CD14-positive monocyte (primary cell): Measurements from ENCODE around the gene RPS8. TPM values are rescaled to one million over a fixed set of nuclear protein-coding genes. Genes with fewer than 3 reads are reported as not detected.

Source experiments
- DNase-seq, 3 donors: peaks; one replicate each; pipeline ENCODE4 v3.0.0-alpha.2; 2011 to 2022
- H2AFZ ChIP-seq: 2 replicates; pipeline ENCODE4 v1.6.0; 2012; ENCODE audit warnings: mild to moderate bottlenecking, low read depth, low read length, inconsistent platforms; ENCODE audit not compliant: insufficient read depth, poor library complexity, severe bottlenecking
- H3K27ac ChIP-seq, 2 donors: 1 replicate in 1 of 2; 2 replicates in 1 of 2; pipeline ENCODE4 v1.5.1; 2012 to 2013; ENCODE audit warnings: low read length in 2 of 2, control low read depth in 1 of 2, inconsistent platforms in 1 of 2, low read depth in 1 of 2, mild to moderate bottlenecking in 1 of 2
- H3K27me3 ChIP-seq, 2 donors: one replicate each; pipeline versions ENCODE4 v1.6.0 to v1.6.1; 2011 to 2013; ENCODE audit warnings: low read length in 2 of 2; ENCODE audit not compliant: control insufficient read depth in 2 of 2, insufficient read depth in 2 of 2
- H3K36me3 ChIP-seq, 2 donors: replicated peaks in 1 of 2; 1 replicate in 1 of 2; 2 replicates in 1 of 2; pipeline versions ENCODE4 v1.5.1 to v1.6.1; 2012 to 2013; ENCODE audit warnings: low read length in 2 of 2, control low read depth in 1 of 2, inconsistent platforms in 1 of 2, mild to moderate bottlenecking in 1 of 2; ENCODE audit not compliant: insufficient read depth in 2 of 2, control insufficient read depth in 1 of 2
- H3K4me1 ChIP-seq, 2 donors: 1 replicate in 1 of 2; 2 replicates in 1 of 2; pipeline versions ENCODE4 v1.5.1 to v1.6.1; 2012 to 2013; ENCODE audit warnings: low read length in 2 of 2, control low read depth in 1 of 2, inconsistent platforms in 1 of 2, mild to moderate bottlenecking in 1 of 2, moderate library complexity in 1 of 2; ENCODE audit not compliant: insufficient read depth in 2 of 2, control insufficient read depth in 1 of 2
- H3K4me2 ChIP-seq: replicated peaks from 2 replicates; pipeline ENCODE3; 2012; ENCODE audit warnings: low read length, moderate library complexity, mild to moderate bottlenecking; ENCODE audit not compliant: poor library complexity, severe bottlenecking; ENCODE audit errors: extremely low read depth
- H3K4me3 ChIP-seq, 3 experiments: fragments of 200-600 bp in 1 of 3; sonication (generic) in 1 of 3; replicated peaks in 1 of 3; 1 replicate in 2 of 3; 2 replicates in 1 of 3; pipeline ENCODE4 v1.5.1; 2011 to 2013; ENCODE audit warnings: low read length in 3 of 3, mild to moderate bottlenecking in 3 of 3, control low read depth in 2 of 3, low read depth in 2 of 3, inconsistent platforms in 1 of 3, moderate library complexity in 1 of 3
- H3K79me2 ChIP-seq: 2 replicates; pipeline ENCODE4 v1.6.0; 2012; ENCODE audit warnings: mild to moderate bottlenecking, control low read depth, inconsistent platforms, low read length, moderate library complexity; ENCODE audit not compliant: insufficient read depth
- H3K9ac ChIP-seq: 2 replicates; pipeline ENCODE4 v1.6.0; 2017; ENCODE audit warnings: low read length, mild to moderate bottlenecking; ENCODE audit not compliant: insufficient read depth, poor library complexity, severe bottlenecking
- H3K9me3 ChIP-seq, 2 donors: replicated peaks in 1 of 2; 1 replicate in 1 of 2; 2 replicates in 1 of 2; pipeline versions ENCODE4 v1.5.1 to v1.6.1; 2012 to 2013; ENCODE audit warnings: low read length in 2 of 2, control low read depth in 1 of 2; ENCODE audit not compliant: control insufficient read depth in 1 of 2, insufficient read depth in 1 of 2
- H4K20me1 ChIP-seq: 2 replicates; pipeline ENCODE4 v1.6.0; 2012; ENCODE audit warnings: mild to moderate bottlenecking, low read length, control low read depth, moderate library complexity; ENCODE audit not compliant: insufficient read depth
- H3K27ac Mint-ChIP-seq, 7 donors: one replicate each; pipeline ENCODE4 v1.8.0; 2020; ENCODE audit warnings: mild to moderate bottlenecking in 7 of 7, mixed read lengths in 7 of 7, moderate library complexity in 6 of 7, inconsistent platforms in 2 of 7
- H3K27me3 Mint-ChIP-seq, 3 donors: one replicate each; pipeline ENCODE4 v1.8.0; 2021 to 2022; ENCODE audit warnings: low read depth in 3 of 3, mild to moderate bottlenecking in 3 of 3, mixed read lengths in 3 of 3, moderate library complexity in 3 of 3, inconsistent platforms in 1 of 3
- H3K36me3 Mint-ChIP-seq, 2 donors: one replicate each; pipeline ENCODE4 v1.8.0; 2020; ENCODE audit warnings: mixed read lengths in 2 of 2, inconsistent platforms in 1 of 2, mild to moderate bottlenecking in 1 of 2
- H3K4me1 Mint-ChIP-seq: one replicate; pipeline ENCODE4 v1.8.0; 2020; ENCODE audit warnings: mild to moderate bottlenecking, mixed read lengths
- H3K4me3 Mint-ChIP-seq, 2 donors: one replicate each; pipeline ENCODE4 v1.8.0; 2020; ENCODE audit warnings: mild to moderate bottlenecking in 2 of 2, mixed read lengths in 2 of 2, moderate library complexity in 1 of 2
- H3K9me3 Mint-ChIP-seq, 7 donors: one replicate each; pipeline ENCODE4 v1.8.0; 2020 to 2022; ENCODE audit warnings: mixed read lengths in 7 of 7, mild to moderate bottlenecking in 6 of 7, moderate library complexity in 6 of 7, inconsistent platforms in 2 of 7
- WGBS: methylation state at CpG from one replicate; pipeline ENCODE4 v1.1.5; 2013; ENCODE audit warnings: missing lambda C conversion rate; ENCODE audit not compliant: insufficient coverage; 5-methylcytosine and 5-hydroxymethylcytosine counted together
- intact Hi-C, 2 donors: fragments of 100-400 bp; cut with micrococcal nuclease; formaldehyde crosslinking; loops; one replicate each; pipeline versions ENCODE4 v1.15.0 to v1.15.1; 2023
- polyA plus RNA-seq, 3 donors: library from polyadenylated mRNA; depleted of rRNA in 1 of 3; unstranded in 2 of 3; stranded (reverse) in 1 of 3; fragments of 300-500 nt in 2 of 3; fragments of >200 nt in 1 of 3; fragmentation: Illumina TruSeq in 2 of 3; gene quantifications; 1 replicate in 2 of 3; 2 replicates in 1 of 3; pipeline ENCODE4 v1.2.3, GENCODE V29; 2012 to 2021
- TF ChIP-seq, protein P1 (sequence below): fragments of 200-600 bp; IDR thresholded peaks from one replicate; pipeline ENCODE4 v1.8.0; 2022; ENCODE audit warnings: antibody characterized with exemption, mild to moderate bottlenecking

RPS8 gene
- polyA plus RNA-seq, 3 donors, result 413 to 1,619 (median 419) TPM

GRCh38 chr1:44733365-44733764 lies 42.0 kb upstream of the RPS8 start:
- intact Hi-C loops, result loop anchor here (5.0 kb wide), 2 partner anchors 89 to 569 kb away; no protein-coding TSS in a partner anchor
- no peak overlapping the region for H2AFZ ChIP-seq
- no peaks in the 10 kb centered on the region for H3K9me3 ChIP-seq
- no peaks in the 10 kb centered on the region for H3K36me3 ChIP-seq
- no peak overlapping the region for H3K4me2 ChIP-seq
- DNase-seq, result no peak
- no peak overlapping the region for H3K27ac Mint-ChIP-seq
- peaks cover 0 to 5% (median 4%) of the 10 kb centered on the region in 3 donors for H3K27me3 Mint-ChIP-seq
- TF ChIP-seq, protein P1, sequence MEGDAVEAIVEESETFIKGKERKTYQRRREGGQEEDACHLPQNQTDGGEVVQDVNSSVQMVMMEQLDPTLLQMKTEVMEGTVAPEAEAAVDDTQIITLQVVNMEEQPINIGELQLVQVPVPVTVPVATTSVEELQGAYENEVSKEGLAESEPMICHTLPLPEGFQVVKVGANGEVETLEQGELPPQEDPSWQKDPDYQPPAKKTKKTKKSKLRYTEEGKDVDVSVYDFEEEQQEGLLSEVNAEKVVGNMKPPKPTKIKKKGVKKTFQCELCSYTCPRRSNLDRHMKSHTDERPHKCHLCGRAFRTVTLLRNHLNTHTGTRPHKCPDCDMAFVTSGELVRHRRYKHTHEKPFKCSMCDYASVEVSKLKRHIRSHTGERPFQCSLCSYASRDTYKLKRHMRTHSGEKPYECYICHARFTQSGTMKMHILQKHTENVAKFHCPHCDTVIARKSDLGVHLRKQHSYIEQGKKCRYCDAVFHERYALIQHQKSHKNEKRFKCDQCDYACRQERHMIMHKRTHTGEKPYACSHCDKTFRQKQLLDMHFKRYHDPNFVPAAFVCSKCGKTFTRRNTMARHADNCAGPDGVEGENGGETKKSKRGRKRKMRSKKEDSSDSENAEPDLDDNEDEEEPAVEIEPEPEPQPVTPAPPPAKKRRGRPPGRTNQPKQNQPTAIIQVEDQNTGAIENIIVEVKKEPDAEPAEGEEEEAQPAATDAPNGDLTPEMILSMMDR, result no peak
- no peaks in the 10 kb centered on the region for H4K20me1 ChIP-seq
- H3K4me1 Mint-ChIP-seq, result peaks cover 31% of the 10 kb centered on the region
- H3K4me3 Mint-ChIP-seq, result no peak overlapping the region
- no CpG with 5 or more reads among the region's 1 CpG for WGBS
- H3K9ac ChIP-seq, result no peak overlapping the region
- no peak overlapping the region for H3K4me3 ChIP-seq
- H3K9me3 Mint-ChIP-seq, result peaks cover 0 to 3% (median 0%) of the 10 kb centered on the region in 7 donors
- no peaks in the 10 kb centered on the region for H3K36me3 Mint-ChIP-seq
- no peaks in the 10 kb centered on the region for H3K27me3 ChIP-seq
- H3K4me1 ChIP-seq, result peaks cover 29 to 30% of the 10 kb centered on the region in 2 donors
- no peak overlapping the region for H3K27ac ChIP-seq
- H3K79me2 ChIP-seq, result no peaks in the 10 kb centered on the region

- no peak overlapping the region for H3K27ac ChIP-seq
- Mint-ChIP-seq H3K4me3 (no peak overlapping the region), H3K4me1 (peaks cover 30% of the 10 kb centered on the region)
These were observed 41.6 kb upstream of the RPS8 start for GRCh38 chr1:44733784-44734183.

More at GRCh38 chr1:44733784-44734183, 41.6 kb upstream of the RPS8 start:
- H3K4me1 ChIP-seq, result peaks cover 29% of the 10 kb centered on the region in 2 donors
- TF ChIP-seq, protein P1, result no peak
- H3K36me3 ChIP-seq, result no peaks in the 10 kb centered on the region
- H3K9ac ChIP-seq, result no peak overlapping the region
- intact Hi-C loops, result loop anchor here (5.0 kb wide), 2 partner anchors 89 to 569 kb away; no protein-coding TSS in a partner anchor
- H3K27me3 Mint-ChIP-seq, result peaks cover 0 to 5% (median 4%) of the 10 kb centered on the region in 3 donors
- no peak overlapping the region for H3K27ac Mint-ChIP-seq
- no peaks in the 10 kb centered on the region for H3K27me3 ChIP-seq
- DNase-seq, result no peak
- no peak overlapping the region for H2AFZ ChIP-seq
- H3K36me3 Mint-ChIP-seq, result no peaks in the 10 kb centered on the region
- no peaks in the 10 kb centered on the region for H3K79me2 ChIP-seq
- H3K4me2 ChIP-seq, result no peak overlapping the region
- no CpG with 5 or more reads among the region's 1 CpG for WGBS
- H4K20me1 ChIP-seq, result no peaks in the 10 kb centered on the region
- no peak overlapping the region for H3K4me3 ChIP-seq
- no peaks in the 10 kb centered on the region for H3K9me3 ChIP-seq
- H3K9me3 Mint-ChIP-seq, result peaks cover 0 to 3% (median 0%) of the 10 kb centered on the region in 7 donors
